ENCODE measurements around the gene OAS2. TPM values are rescaled to one million over a fixed set of nuclear protein-coding genes. Genes with fewer than 3 reads are reported as not detected.

Gene OAS2
- total RNA-seq, 1 donor = 2.0 TPM

GRCh38 chr12:113059071-113059595, 80.8 kb downstream of the OAS2 start:
- DNase-seq (ENCODE audit: low read depth) = no peak

GRCh38 chr12:113060336-113060960, 82.1 kb downstream of the OAS2 start:
- TF ChIP-seq CTCF (IDR thresholded peaks at IDR 0.05; ENCODE audit: insufficient read depth, low read length) = no peak
- no peak overlapping the region for H3K4me3 ChIP-seq (ENCODE audit: low read depth, low read length)
- DNase-seq (ENCODE audit: low read depth) = no peak

More at GRCh38 chr12:113059071-113059595, 80.8 kb downstream of the OAS2 start:
- no peak for TF ChIP-seq CTCF (IDR thresholded peaks at IDR 0.05; ENCODE audit: insufficient read depth, low read length)
- no peak overlapping the region for H3K4me3 ChIP-seq (ENCODE audit: low read depth, low read length)

GRCh38 chr12:113061061-113061694, 82.9 kb downstream of the OAS2 start:
- no peak overlapping the region for H3K4me3 ChIP-seq (ENCODE audit: low read depth, low read length)
- DNase-seq (ENCODE audit: low read depth) = no peak
- no peak for TF ChIP-seq CTCF (IDR thresholded peaks at IDR 0.05; ENCODE audit: insufficient read depth, low read length)

Other genes starting within 250 kb of the OAS2 start
- gene RPH3A, start 186.8 kb upstream of the OAS2 start, total RNA-seq (ENCODE audit: low replicate concordance) = not detected in 2 replicates
- gene OAS1, start 71.6 kb upstream of the OAS2 start, total RNA-seq (ENCODE audit: low replicate concordance) = 1.4 and 7.8 TPM in 2 replicates
- gene OAS3, start 40.0 kb upstream of the OAS2 start, total RNA-seq (ENCODE audit: low replicate concordance) = 3.9 and 5.3 TPM in 2 replicates
- 0.16 TPM in 1 of 2 replicates, not detected in the other for gene DTX1, start 78.2 kb downstream of the OAS2 start, total RNA-seq (ENCODE audit: low replicate concordance)
- gene RASAL1, start 157.2 kb downstream of the OAS2 start, total RNA-seq (ENCODE audit: low replicate concordance) = not detected in 2 replicates
- not detected in 2 replicates for gene CFAP73, start 171.2 kb downstream of the OAS2 start, total RNA-seq (ENCODE audit: low replicate concordance)
- gene DDX54, start 207.0 kb downstream of the OAS2 start, total RNA-seq (ENCODE audit: low replicate concordance) = 31.2 and 107 TPM in 2 replicates
- 13.5 and 16.3 TPM in 2 replicates for gene RITA1, start 207.2 kb downstream of the OAS2 start, total RNA-seq (ENCODE audit: low replicate concordance)
- 11.4 and 20.4 TPM in 2 replicates for gene TPCN1, start 242.9 kb downstream of the OAS2 start, total RNA-seq (ENCODE audit: low replicate concordance)